ENCODE measurements around the gene FAM20C. TPM values are rescaled to one million over a fixed set of nuclear protein-coding genes. Genes with fewer than 3 reads are reported as not detected.

Gene FAM20C
- total RNA-seq, 1 donor from 2014 or later: 22.1 TPM

DNA sequence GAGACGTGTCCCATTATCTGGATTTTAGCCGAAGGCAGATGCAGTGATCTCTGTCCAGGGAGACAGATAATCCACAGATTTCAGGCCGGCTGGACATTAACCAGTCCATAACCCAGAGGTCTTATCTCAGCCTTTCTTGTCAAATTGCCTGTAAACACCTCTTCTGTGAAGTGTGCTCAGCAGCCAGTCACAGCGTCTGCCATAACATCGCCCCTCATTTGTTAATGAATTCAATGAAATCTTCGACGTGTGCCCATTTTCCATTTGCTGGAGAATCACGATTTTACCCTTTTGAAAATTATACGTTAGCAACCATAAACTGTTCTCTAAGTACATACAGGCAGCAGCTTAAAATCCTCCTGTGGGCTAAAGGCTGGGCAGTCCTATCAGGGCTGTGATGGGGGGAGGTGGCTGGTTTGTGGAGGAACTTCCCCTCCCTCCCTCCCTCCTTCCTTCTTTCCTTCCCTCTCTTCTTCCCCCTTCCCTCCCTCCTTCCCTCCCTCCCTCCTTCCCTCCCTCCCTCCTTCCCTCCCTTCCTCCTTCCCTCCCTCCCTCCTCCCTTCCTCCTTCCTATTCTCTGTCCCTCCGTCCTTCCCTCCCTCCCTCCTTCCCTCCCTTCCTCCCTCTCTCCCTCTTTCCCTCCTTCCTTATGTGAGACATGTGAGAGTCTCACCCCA is 26.6 kb upstream of the FAM20C start:
- H3K4me1 ChIP-seq: no peaks in the 10 kb centered on the region
- no peak overlapping the region for H3K4me3 ChIP-seq
- no peak for TF ChIP-seq POLR2AphosphoS5 (IDR thresholded peaks at IDR 0.05; ENCODE audit: insufficient read depth in 1 of 2, low read depth in 1 of 2)
- no peak for TF ChIP-seq POLR2A (IDR thresholded peaks at IDR 0.05)
- TF ChIP-seq, protein P1, sequence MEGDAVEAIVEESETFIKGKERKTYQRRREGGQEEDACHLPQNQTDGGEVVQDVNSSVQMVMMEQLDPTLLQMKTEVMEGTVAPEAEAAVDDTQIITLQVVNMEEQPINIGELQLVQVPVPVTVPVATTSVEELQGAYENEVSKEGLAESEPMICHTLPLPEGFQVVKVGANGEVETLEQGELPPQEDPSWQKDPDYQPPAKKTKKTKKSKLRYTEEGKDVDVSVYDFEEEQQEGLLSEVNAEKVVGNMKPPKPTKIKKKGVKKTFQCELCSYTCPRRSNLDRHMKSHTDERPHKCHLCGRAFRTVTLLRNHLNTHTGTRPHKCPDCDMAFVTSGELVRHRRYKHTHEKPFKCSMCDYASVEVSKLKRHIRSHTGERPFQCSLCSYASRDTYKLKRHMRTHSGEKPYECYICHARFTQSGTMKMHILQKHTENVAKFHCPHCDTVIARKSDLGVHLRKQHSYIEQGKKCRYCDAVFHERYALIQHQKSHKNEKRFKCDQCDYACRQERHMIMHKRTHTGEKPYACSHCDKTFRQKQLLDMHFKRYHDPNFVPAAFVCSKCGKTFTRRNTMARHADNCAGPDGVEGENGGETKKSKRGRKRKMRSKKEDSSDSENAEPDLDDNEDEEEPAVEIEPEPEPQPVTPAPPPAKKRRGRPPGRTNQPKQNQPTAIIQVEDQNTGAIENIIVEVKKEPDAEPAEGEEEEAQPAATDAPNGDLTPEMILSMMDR (IDR thresholded peaks at IDR 0.05): no peak
- H3K36me3 ChIP-seq: no peaks in the 10 kb centered on the region
- no peak overlapping the region for H3K27ac ChIP-seq
- no peaks in the 10 kb centered on the region for H3K9me3 ChIP-seq
- intact Hi-C loops (cut with DNase I): no loop called here
- no peaks in the 10 kb centered on the region for H3K27me3 ChIP-seq
- no peak for DNase-seq (ENCODE audit: extremely low spot score in 2 of 2)

DNA sequence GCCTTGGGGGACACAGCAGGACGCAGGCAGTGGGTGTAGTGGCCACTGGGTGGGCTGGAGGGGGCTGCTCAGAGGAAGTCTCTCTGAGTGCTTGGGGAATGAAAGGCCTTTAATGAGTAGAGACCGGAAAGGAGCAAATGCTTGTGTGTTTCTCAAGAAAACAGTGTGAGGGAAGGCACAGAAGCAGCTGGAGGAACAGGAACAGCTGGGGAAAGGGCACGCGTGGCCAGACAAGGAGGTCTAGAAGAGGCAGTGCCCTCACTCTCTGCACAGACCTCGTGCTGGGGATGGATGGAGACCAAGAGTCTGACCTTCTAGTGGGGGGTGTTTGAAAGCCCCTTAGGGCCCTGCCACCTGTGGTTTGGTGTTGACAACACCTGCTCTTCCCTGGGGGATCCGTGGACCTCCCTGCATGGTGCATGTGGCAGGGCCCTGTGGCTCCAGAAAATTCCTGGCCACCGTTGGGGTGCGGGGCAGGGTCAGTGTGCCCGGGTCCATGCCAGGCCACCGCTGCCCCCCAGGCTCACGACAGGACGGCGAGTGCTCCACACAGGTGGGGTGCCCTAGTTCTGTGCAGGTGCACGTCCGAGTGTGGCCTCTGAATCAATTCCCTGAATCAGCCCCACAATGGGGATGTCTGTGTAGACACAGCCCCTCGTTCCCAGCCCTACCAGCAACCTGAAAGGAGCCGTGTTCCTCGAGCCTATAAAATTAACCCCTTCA is 25.9 kb upstream of the FAM20C start:
- TF ChIP-seq POLR2A (IDR thresholded peaks at IDR 0.05) (no peak), POLR2AphosphoS5 (IDR thresholded peaks at IDR 0.05; ENCODE audit: insufficient read depth in 1 of 2, low read depth in 1 of 2) (no peak)
- TF ChIP-seq, protein P1 (IDR thresholded peaks at IDR 0.05): no peak
- no peaks in the 10 kb centered on the region for H3K27me3 ChIP-seq
- no peak overlapping the region for H3K4me3 ChIP-seq
- H3K9me3 ChIP-seq: no peaks in the 10 kb centered on the region
- no peak overlapping the region for H3K27ac ChIP-seq
- no peaks in the 10 kb centered on the region for H3K36me3 ChIP-seq
- intact Hi-C loops (cut with DNase I): no loop called here
- H3K4me1 ChIP-seq: no peaks in the 10 kb centered on the region
- no peak for DNase-seq (ENCODE audit: extremely low spot score in 2 of 2)

DNA sequence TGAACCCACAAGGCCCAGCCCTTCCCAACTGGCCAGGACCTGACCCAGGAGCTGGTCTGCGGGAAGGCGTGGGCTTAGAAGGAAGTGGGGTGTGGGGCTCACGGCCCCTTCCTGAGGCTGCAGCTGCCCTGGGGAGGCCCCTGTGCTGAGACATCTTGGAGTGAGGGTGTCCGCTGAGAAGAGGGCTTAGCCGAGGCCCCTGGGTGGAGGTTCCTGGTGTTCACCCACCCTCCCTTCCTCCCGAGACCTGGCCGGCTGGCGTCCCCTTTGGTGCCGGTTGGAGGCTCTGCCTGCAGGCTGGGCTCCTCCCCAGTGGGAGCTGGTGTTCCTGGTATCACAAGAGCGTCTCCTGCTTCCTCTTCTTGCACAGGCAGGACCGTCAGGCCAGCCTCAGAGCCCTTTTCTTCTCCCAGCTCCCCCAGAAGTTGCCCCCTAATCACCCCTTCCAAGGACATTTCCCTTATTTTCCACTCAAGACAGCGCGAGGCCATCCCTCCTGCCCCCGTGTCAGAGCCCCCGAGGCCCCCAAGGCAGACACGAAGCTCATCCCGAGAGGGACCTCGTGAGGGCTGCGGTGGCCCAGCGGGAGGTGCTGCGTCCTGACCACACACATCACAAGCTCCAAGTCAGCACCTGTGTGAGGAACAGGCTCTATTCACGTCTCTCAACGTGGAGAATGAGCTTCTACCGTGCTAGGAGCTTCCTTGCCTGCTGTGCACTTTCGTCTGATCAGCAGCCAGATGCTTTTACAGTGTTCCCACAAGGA is 25.1 kb upstream of the FAM20C start:
- Histone ChIP-seq H3K36me3 (no peaks in the 10 kb centered on the region), H3K27me3 (no peaks in the 10 kb centered on the region), H3K27ac (no peak overlapping the region), H3K4me1 (no peaks in the 10 kb centered on the region), H3K4me3 (no peak overlapping the region), H3K9me3 (no peaks in the 10 kb centered on the region)
- DNase-seq (ENCODE audit: extremely low spot score in 2 of 2): no peak
- intact Hi-C loops (cut with DNase I): no loop called here
- TF ChIP-seq POLR2A (IDR thresholded peaks at IDR 0.05): no peak
- TF ChIP-seq, protein P1 (IDR thresholded peaks at IDR 0.05): no peak
- no peak for TF ChIP-seq POLR2AphosphoS5 (IDR thresholded peaks at IDR 0.05; ENCODE audit: insufficient read depth in 1 of 2, low read depth in 1 of 2)

DNA sequence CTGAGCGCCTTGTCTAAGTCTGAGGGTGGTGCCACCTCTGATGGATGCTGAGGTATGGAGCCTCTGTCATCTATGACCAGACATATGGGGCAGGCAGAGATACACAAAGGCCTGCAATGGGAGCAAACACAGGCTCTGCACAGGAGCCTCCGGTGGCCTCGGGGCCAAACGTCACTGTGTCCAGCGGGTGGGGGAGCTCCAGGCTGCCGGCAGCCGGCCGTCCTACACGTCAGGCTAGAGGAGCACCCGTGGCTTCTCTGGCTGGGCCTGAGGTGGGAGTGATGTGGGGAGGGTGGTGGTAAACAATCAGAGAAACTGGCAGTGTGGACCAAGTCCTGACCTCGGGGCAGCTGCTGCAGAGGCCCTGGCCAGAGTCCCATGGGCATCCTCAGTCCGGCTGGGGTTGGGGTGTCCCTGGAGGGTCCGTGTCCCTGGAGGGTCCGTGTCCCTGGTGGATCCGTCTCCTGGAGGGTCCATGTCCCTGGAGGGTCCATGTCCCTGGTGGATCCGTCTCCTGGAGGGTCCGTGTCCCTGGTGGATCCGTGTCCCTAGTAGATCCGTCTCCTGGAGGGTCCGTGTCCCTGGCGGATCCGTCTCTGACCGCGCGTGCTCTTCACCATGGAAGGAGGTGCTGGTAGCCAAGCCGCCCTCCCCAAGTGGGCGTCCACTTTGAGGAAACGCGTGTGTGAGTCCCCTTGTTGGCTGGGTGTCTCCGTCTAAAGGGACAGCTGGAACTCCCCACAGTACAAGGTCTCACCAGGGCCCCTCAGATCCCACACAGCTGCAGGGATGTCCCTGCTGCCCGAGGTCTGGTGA is 24.2 kb upstream of the FAM20C start:
- no peak for TF ChIP-seq POLR2AphosphoS5 (IDR thresholded peaks at IDR 0.05; ENCODE audit: insufficient read depth in 1 of 2, low read depth in 1 of 2)
- TF ChIP-seq, protein P1 (IDR thresholded peaks at IDR 0.05): no peak
- no peak for TF ChIP-seq POLR2A (IDR thresholded peaks at IDR 0.05)
- Histone ChIP-seq H3K9me3 (no peaks in the 10 kb centered on the region), H3K27me3 (no peaks in the 10 kb centered on the region), H3K27ac (no peak overlapping the region), H3K4me3 (no peak overlapping the region), H3K4me1 (no peaks in the 10 kb centered on the region), H3K36me3 (no peaks in the 10 kb centered on the region)
- DNase-seq (ENCODE audit: extremely low spot score in 2 of 2): no peak
- intact Hi-C loops (cut with DNase I): no loop called here
